Motor neuron (in vitro differentiated cells): ENCODE data around the gene RHBDL1. TPM values are rescaled to one million over a fixed set of nuclear protein-coding genes. Genes with fewer than 3 reads are reported as not detected.

ENCODE experiments used
- ATAC-seq, 8 experiments: fragments of 200-7000 bp; cut with Tn5 transposase; replicated peaks in 6 of 8; 2 replicates each; pipeline ENCODE4 v1.8.0; 2021; ENCODE audit warnings: mild to moderate bottlenecking in 8 of 8, moderate library complexity in 8 of 8
- H3K27ac ChIP-seq, 2 donors: fragments of 250-450 bp; sonication (Bioruptor Pico); 2 replicates each; pipeline ENCODE4 v1.9.0; 2021; ENCODE audit warnings: antibody characterized with exemption in 2 of 2, mild to moderate bottlenecking in 2 of 2, moderate library complexity in 1 of 2
- H3K4me1 ChIP-seq, 2 donors: fragments of 250-450 bp; sonication (Bioruptor Pico); replicated peaks in 1 of 2; 2 replicates each; pipeline ENCODE4 v1.6.1; 2021; ENCODE audit warnings: antibody characterized with exemption in 2 of 2, mild to moderate bottlenecking in 2 of 2, moderate library complexity in 1 of 2
- H3K4me3 ChIP-seq, 5 donors: fragments of 250-450 bp; sonication (Bioruptor Pico); 2 replicates each; pipeline ENCODE4 v1.9.0; 2021; ENCODE audit warnings: antibody characterized with exemption in 5 of 5, mild to moderate bottlenecking in 5 of 5, moderate library complexity in 4 of 5
- WGBS, 10 experiments: fragments of 450-650 bp; shearing (Covaris generic); methylation state at CpG; one replicate each; pipeline ENCODE4 v1.0.0; 2022; 5-methylcytosine and 5-hydroxymethylcytosine counted together
- in situ Hi-C, 9 experiments: fragments of 400-800 bp; cut with MboI; loops; one replicate each; pipeline ENCODE4 v1.15.0; 2021; ENCODE audit warnings: low sequenced_read_pairs in 9 of 9, low pct_unique_long_range_greater_than_20kb in 2 of 9; ENCODE audit not compliant: unreplicated experiment in 9 of 9
- total RNA-seq, 8 experiments: library from RNA; unstranded; fragments of 300-600 nt; gene quantifications; 2 replicates each; pipeline versions ENCODE4 v1.2.3 to v1.2.4, GENCODE V29; 2022

RHBDL1 gene
- total RNA-seq, 8 experiments from 2014 or later, result 1.0 to 8.5 (median 3.3) TPM

DNA sequence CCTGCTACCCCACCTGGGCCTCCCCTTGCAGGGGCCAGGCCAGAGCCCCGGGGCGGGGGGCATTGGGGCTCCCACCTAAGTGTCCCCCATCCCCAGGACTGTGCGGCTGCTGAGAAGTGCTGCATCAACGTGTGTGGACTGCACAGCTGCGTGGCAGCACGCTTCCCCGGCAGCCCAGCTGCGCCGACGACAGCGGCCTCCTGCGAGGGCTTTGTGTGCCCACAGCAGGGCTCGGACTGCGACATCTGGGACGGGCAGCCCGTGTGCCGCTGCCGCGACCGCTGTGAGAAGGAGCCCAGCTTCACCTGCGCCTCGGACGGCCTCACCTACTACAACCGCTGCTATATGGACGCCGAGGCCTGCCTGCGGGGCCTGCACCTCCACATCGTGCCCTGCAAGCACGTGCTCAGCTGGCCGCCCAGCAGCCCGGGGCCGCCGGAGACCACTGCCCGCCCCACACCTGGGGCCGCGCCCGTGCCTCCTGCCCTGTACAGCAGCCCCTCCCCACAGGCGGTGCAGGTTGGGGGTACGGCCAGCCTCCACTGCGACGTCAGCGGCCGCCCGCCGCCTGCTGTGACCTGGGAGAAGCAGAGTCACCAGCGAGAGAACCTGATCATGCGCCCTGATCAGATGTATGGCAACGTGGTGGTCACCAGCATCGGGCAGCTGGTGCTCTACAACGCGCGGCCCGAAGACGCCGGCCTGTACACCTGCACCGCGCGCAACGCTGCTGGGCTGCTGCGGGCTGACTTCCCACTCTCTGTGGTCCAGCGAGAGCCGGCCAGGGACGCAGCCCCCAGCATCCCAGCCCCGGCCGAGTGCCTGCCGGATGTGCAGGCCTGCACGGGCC lies 42.8 kb upstream of the RHBDL1 start:
- in situ Hi-C loops, result no loop called here
- H3K27ac ChIP-seq, result no peak overlapping the region
- no peak for ATAC-seq
- peaks cover 36 to 41% of the 10 kb centered on the region in 2 donors for H3K4me1 ChIP-seq
- H3K4me3 ChIP-seq, result no peak overlapping the region
- WGBS, 10 experiments, result 90 to 100% (median 93%) methylated on average over 2 to 10 of the region's 67 CpGs; no CpG with 5 or more reads in 7 of the 10 experiments

DNA sequence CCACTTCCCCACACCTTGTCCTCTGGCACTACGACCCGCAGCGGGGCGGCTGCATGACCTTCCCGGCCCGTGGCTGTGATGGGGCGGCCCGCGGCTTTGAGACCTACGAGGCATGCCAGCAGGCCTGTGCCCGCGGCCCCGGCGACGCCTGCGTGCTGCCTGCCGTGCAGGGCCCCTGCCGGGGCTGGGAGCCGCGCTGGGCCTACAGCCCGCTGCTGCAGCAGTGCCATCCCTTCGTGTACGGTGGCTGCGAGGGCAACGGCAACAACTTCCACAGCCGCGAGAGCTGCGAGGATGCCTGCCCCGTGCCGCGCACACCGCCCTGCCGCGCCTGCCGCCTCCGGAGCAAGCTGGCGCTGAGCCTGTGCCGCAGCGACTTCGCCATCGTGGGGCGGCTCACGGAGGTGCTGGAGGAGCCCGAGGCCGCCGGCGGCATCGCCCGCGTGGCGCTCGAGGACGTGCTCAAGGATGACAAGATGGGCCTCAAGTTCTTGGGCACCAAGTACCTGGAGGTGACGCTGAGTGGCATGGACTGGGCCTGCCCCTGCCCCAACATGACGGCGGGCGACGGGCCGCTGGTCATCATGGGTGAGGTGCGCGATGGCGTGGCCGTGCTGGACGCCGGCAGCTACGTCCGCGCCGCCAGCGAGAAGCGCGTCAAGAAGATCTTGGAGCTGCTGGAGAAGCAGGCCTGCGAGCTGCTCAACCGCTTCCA lies 42.0 kb upstream of the RHBDL1 start:
- H3K27ac ChIP-seq, result no peak overlapping the region
- no peak overlapping the region for H3K4me3 ChIP-seq
- no peak for ATAC-seq
- 80 to 100% (median 96%) methylated on average over 1 to 13 of the region's 74 CpGs; no CpG with 5 or more reads in 5 of the 10 experiments for WGBS, 10 experiments
- peaks cover 44 to 47% of the 10 kb centered on the region in 2 donors for H3K4me1 ChIP-seq
- in situ Hi-C loops, result no loop called here

DNA sequence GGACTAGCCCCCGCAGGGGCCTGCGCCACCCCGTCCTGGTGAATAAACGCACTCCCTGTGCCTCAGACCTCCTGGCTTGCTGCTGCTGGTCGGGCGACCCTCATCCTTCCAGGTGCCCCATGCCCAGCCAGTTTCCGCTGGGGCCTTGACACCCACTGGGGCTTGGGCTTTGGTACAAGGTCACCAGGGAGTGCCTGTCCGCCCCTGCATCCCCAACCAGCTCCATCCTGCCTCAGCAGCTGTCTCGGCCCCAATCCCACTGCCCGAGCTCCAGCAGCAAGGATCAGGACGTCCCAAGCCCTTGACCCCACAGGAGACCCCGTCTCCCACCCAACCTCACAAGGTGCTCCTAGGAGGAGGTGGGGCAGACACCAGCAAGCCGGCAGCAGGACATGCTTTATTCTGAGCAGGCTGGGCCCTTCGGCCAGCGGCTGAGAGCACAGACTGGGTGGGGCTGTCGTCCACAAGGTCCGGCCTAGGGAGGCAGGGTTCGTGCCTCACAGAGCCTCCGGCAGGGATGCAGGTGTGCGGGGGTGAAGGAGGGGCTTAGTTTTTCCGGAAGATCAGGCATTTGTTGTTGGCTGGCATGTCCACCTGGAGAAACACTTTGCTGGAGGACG lies 41.3 kb upstream of the RHBDL1 start:
- in situ Hi-C loops, result no loop called here
- Histone ChIP-seq H3K4me3 (no peak overlapping the region), H3K27ac (no peak overlapping the region), H3K4me1 (peaks cover 46 to 47% of the 10 kb centered on the region in 2 donors)
- no peak for ATAC-seq
- 80 to 100% (median 95%) methylated on average over 3 to 10 of the region's 22 CpGs; no CpG with 5 or more reads in 5 of the 10 experiments for WGBS, 10 experiments

DNA sequence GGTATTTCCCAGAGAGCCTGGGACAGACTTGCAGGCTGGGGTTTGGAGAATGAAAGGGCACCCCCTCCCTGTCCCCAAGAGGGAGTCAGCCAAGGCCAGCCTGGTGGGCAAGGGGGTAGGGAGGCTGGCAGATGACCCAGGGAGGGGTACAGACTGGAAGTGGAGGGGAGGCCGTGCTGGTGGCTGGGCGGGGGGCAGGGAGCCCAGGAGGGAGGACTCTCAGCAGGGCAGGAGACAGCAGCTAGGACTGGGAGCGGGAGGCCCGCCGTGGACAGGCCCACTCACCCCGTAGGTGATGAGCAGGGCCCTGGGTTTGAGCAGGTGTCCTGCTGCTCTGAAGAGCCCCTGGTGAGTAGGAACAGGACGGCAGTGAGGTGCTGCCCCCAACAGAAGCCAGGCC lies 40.5 kb upstream of the RHBDL1 start:
- Histone ChIP-seq H3K27ac (no peak overlapping the region), H3K4me3 (peak overlapping the region in 2 of 5 donors; percentile 68 to 92), H3K4me1 (peaks cover 37 to 38% of the 10 kb centered on the region in 2 donors)
- 73% methylated on average over 2 of the region's 7 CpGs; no CpG with 5 or more reads in 9 of the 10 experiments for WGBS, 10 experiments
- no peak for ATAC-seq
- in situ Hi-C loops, result no loop called here

DNA sequence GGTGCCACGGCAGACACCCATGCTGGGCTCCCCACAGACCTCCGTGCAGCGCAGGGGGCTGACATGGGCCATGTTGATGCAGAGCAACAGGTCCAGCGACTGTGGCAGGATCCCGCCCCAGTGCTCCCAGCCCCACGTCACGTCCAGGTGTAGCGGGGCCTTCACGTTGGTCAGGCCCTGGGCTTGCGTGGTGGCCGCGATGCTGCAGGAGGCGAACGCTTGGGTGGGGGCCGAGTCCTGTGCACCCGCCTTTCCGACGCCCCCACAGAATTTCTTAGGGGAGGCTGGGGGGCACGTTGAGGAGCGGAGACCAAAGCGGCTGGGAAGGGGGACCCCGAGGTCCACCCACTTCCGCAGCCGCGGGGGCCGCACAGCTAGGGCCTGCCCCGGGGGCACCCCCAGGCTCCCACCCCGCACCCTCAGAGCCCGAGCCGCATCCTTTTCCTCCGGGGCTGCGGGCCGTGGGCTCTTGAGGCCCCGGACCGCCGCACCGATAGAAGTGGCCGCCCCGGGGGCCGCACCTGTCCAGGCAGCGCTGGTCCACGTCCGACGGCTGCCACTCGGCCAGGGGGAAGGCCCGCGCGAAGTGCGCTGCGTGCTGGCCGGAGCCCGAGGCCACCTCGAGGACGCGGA lies 39.8 kb upstream of the RHBDL1 start:
- peak overlapping the region; percentile 95 to 97 for H3K27ac ChIP-seq
- H3K4me1 ChIP-seq, result peaks cover 30 to 31% of the 10 kb centered on the region in 2 donors
- 0 to 19% (median 8%) methylated on average over 1 to 7 of the region's 55 CpGs; no CpG with 5 or more reads in 6 of the 10 experiments for WGBS, 10 experiments
- in situ Hi-C loops, result no loop called here
- peak overlapping the region; percentile 60 to 92 (median 68) for H3K4me3 ChIP-seq
- no peak for ATAC-seq

DNA sequence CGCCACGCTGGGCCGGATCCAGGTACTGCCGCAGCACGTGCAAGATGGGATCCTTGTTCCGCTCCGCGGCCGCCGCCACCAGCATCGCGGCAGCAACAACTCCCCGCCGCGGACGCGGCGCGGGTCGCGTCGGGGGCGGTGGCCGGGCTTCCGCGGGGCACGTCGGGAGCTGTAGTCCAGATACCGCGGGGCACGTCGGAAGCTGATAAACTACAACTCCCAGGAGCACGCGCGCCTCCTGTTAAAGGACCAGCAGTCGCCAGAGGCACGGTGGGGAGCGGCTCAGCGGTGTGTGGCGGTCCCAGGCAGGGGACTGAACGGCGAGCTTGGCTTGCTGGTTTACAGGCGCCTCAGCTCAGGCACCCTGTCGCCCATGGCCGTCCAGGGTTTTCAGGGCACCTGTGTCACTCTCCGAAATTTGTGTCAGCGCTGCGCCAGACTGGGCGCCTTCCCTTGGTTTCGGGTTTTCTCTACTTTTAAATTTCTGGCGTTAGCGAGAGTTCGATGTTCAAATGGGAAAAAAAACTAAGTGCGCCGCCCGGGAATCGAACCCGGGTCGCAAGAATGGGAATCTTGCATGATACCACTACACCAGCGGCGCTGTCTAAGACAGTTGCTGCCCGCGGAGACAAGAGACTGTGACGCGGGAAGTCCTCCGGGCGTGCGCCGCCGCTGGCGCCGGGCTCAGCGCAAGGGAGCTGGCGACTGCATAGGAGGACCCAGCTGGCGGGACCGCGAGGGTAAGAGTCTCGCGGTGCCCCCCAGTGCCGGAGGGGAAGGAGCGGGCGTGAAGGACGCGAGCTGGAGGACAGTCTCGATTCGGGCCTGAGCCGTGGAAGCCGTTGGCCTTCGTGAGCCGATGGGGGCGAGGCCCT lies 39.0 kb upstream of the RHBDL1 start, which contains the start of gene METTL26:
TSS of gene METTL26 (minus strand) at position 100 of the 875 bp plus-strand sequence. CDS start at position 85, 15 bp downstream.
- 0 to 1% (median 0%) methylated on average over 2 to 14 of the region's 91 CpGs; no CpG with 5 or more reads in 3 of the 10 experiments for WGBS, 10 experiments
- Histone ChIP-seq H3K27ac (peak within 1 kb of the TSS; percentile 95 to 97), H3K4me1 (peaks cover 23 to 24% of the 10 kb centered on the region in 2 donors), H3K4me3 (peak within 1 kb of the TSS; percentile 60 to 92 (median 68))
- in situ Hi-C loops, result no loop called here
- peak; percentile 77 to 88 (median 84) for ATAC-seq

DNA sequence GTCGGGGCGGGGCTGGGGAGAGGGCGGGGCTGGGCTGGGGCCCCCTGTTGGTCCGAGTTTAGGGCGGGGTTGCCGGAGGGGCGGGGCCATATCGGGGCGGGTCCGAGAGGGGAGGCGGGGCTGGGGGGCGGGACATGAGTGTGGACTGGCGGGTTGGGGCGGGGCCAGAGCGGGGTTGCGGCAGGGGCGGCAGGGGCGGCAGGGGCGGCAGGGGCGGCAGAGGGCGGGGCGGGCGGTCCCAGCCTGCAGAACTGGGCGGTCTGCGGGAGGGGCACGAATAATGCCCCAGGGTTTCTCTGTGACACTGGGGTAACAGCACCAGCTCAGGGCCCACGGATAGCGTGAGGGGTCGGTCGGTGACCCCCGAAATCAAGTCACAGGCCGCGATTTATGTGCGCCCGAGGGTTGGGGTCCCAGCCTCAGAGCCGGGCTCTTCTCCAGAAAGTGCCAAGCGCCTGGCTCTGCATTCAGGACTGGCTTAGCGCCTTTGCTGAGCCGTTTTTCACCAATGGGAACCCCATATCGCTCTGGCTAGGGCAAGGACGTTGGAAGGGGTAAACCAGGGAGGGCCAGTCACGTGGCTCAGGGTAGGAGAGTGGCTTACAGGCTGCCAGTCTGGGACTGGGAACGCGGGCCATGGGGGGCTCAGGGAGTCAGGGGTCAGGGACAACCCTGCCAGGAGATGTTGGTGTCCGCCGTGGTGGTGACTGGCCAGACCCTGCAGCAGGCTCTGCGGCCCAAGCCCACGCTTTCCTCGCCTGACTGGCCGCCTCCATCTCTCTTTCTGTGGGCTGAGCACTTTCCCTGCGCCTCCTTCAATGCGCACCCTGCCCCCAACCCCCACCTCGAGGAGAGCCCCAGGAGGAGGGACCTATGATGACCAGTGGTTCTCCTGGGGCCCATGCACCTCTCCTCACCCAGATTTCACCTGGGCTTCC lies 38.1 kb upstream of the RHBDL1 start:
- H3K4me1 ChIP-seq, result peaks cover 23 to 24% of the 10 kb centered on the region in 2 donors
- peak overlapping the region; percentile 95 to 97 for H3K27ac ChIP-seq
- peak in 6 of 8 experiments; percentile 0 to 15 (median 5) for ATAC-seq
- in situ Hi-C loops, result no loop called here
- peak overlapping the region; percentile 60 to 92 (median 68) for H3K4me3 ChIP-seq
- 0 to 43% (median 10%) methylated on average over 2 to 9 of the region's 53 CpGs; no CpG with 5 or more reads in 7 of the 10 experiments for WGBS, 10 experiments

DNA sequence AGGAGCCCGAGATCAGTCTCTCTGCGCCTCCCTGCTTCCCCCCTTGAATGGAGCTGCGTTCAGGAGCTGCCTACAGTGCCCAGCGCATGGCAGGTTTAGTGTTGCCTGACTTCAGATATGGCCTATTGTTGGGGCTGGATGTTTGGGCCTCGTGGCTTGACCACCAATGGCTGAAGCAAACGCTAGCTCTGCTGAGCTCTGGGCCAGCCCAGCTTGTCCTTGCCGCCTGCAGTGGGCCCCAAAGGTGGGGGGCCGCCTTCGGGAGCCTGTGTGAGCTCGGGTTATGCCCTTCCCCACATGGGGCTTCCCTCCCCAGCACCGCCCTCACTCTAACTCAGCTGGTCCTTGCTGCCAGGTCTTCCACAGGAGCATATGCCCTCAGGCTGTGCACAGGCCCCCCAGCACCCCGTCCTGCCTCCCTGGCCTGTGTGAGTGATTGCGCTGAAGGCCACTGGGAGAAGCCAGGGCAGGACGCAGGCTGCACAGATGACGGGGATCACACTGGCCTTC lies 37.4 kb upstream of the RHBDL1 start:
- H3K4me3 ChIP-seq, result no peak overlapping the region
- peaks cover 28 to 30% of the 10 kb centered on the region in 2 donors for H3K4me1 ChIP-seq
- ATAC-seq, result no peak
- H3K27ac ChIP-seq, result peak overlapping the region; percentile 72 to 84
- in situ Hi-C loops, result no loop called here
- 70 to 73% (median 70%) methylated on average over 2 to 10 of the region's 15 CpGs; no CpG with 5 or more reads in 7 of the 10 experiments for WGBS, 10 experiments

DNA sequence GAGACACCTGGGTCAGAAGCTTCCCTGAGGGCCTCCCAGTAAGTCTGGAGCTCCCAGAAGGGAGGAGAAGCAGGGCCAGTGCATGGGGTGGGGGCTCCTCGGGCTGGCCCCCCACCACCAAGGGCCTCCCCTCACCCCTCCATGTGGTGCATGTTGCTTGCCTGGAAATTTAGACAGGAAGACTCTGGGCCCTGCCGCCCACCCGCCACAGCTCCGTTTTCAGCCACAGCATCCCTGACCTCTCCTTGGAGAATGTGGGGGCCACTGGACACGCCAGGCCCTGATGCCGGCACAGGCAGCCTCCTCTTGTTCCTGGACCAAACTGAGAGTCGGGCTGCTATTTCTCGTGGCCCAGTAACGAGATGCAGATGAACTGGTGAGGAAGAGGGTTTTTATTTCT lies 36.6 kb upstream of the RHBDL1 start:
- ATAC-seq, result no peak
- in situ Hi-C loops, result no loop called here
- H3K4me1 ChIP-seq, result peaks cover 30 to 31% of the 10 kb centered on the region in 2 donors
- H3K4me3 ChIP-seq, result no peak overlapping the region
- 28 to 87% (median 33%) methylated on average over 1 to 4 of the region's 9 CpGs; no CpG with 5 or more reads in 7 of the 10 experiments for WGBS, 10 experiments
- peak overlapping the region in 1 of 2 donors; percentile 6 for H3K27ac ChIP-seq

DNA sequence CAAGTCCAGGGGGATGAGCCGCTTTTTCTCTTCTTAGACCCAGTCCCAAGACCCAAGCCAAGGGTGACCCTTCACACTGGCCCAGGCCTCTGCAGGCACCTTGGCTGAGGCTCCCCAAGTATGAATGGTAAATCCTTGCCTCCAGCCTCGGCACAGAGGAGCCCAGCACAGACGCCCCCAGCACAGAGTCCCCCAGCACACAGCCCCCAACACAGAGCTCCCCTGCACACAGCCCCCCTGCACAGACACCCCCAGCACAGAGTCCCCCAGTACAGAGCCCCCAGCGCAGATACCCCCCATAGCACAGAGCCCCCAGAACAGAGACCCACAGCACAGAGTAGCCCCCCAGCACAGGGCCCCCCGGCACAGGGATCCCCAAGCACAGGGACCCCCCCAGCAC lies 34.9 kb upstream of the RHBDL1 start:
- in situ Hi-C loops, result no loop called here
- no peak for ATAC-seq
- Histone ChIP-seq H3K4me3 (peak overlapping the region in 2 of 5 donors; percentile 74 to 86), H3K27ac (no peak overlapping the region), H3K4me1 (peaks cover 25 to 26% of the 10 kb centered on the region in 2 donors)
- no CpG with 5 or more reads among the region's 5 CpGs for WGBS, 10 experiments
